Measurements from ENCODE around the gene TBC1D23.

DNA sequence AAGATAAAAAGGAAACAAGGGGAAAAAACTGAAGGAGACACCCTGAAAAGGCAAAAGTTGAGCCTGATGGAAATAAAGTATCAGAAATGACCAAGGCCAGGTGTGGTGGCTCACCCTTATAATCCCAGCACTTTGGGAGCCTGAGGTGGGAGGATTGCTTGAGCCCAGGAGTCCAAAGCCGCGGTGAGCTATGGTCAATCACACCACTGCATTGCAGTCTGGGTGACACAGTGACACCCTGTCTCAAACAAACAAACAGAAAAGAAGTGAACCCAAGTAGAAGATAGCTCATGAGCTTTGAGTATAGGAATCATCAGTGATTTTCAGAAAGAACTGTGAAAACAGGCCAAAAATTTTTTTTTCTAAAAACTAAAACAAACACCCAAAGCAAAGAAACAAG lies 26.4 kb upstream of the TBC1D23 start:
- TF ChIP-seq GATA3 (IDR thresholded peaks at IDR 0.05; ENCODE audit: low read depth, low read length), result no peak
- TF ChIP-seq GATA2 (IDR thresholded peaks at IDR 0.05; ENCODE audit: low read depth, low read length), result no peak
